ENCODE results near the gene ATP5MC3.

ATP5MC3 gene

DNA sequence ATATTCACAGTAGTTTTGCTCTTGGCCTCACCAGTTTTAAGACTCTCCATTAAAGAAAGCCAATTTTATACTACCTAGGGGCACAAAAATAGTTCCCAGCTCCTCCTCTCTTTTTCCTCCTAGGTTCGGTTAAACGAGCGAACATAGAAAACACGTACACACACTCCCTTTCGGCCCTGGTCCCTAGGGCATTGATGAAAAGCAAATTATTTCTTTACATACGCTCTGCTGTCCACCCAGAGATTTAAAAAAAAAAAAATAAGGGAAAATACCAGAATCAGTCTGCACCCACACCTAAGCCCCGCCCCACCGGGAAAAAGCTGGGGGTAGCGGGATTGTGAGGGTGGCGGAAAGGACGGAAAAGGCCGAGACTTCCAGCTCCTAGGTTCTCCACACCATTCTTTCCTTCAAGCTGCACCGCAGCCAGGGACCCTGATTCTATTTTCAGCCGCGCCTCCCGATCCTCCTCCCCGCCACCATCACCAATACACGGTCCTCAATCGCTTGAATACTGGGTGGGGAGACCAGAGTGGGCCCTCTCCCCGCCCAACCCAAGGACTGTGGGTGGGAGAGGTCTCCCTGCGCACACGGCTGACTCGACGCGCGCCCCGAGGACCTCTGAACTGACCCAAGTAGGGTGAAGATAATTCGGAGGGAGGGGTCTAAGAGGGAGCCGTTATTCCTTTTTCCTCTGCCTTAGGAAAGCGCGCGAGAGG, 14.3 kb downstream of the ATP5MC3 start:
- peak overlapping the region; percentile 100 for H3K4me3 ChIP-seq (ENCODE audit: low read length)
- H3K36me3 ChIP-seq (ENCODE audit: control insufficient read depth, low read length), result peaks cover 22% of the 10 kb centered on the region
- H3F3A ChIP-seq (ENCODE audit: control insufficient read depth, insufficient read depth), result peaks cover 20% of the 10 kb centered on the region
- H3K9me3 ChIP-seq (ENCODE audit: control insufficient read depth, insufficient read depth, low read length), result no peaks in the 10 kb centered on the region
- peak overlapping the region; percentile 72 for H3K27ac ChIP-seq (ENCODE audit: low read depth, low read length)
- H3K27me3 ChIP-seq (ENCODE audit: control insufficient read depth, low read length), result no peaks in the 10 kb centered on the region
- no peak for TF ChIP-seq EZH2phosphoT487 (IDR thresholded peaks at IDR 0.05; ENCODE audit: borderline replicate concordance, low read length)
- TF ChIP-seq, protein P1, sequence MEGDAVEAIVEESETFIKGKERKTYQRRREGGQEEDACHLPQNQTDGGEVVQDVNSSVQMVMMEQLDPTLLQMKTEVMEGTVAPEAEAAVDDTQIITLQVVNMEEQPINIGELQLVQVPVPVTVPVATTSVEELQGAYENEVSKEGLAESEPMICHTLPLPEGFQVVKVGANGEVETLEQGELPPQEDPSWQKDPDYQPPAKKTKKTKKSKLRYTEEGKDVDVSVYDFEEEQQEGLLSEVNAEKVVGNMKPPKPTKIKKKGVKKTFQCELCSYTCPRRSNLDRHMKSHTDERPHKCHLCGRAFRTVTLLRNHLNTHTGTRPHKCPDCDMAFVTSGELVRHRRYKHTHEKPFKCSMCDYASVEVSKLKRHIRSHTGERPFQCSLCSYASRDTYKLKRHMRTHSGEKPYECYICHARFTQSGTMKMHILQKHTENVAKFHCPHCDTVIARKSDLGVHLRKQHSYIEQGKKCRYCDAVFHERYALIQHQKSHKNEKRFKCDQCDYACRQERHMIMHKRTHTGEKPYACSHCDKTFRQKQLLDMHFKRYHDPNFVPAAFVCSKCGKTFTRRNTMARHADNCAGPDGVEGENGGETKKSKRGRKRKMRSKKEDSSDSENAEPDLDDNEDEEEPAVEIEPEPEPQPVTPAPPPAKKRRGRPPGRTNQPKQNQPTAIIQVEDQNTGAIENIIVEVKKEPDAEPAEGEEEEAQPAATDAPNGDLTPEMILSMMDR (IDR thresholded peaks at IDR 0.05; ENCODE audit: low read depth, low read length, poor library complexity, severe bottlenecking), result no peak
- H3K79me2 ChIP-seq (ENCODE audit: control insufficient read depth, low read length), result peaks cover 64% of the 10 kb centered on the region
- peak overlapping the region; percentile 63 for H3K4me2 ChIP-seq (ENCODE audit: low read length)
- H3K4me1 ChIP-seq (ENCODE audit: control insufficient read depth, low read length), result peaks cover 27% of the 10 kb centered on the region
- H4K20me1 ChIP-seq (ENCODE audit: control insufficient read depth, insufficient read depth, low read depth, low read length), result peaks cover 14% of the 10 kb centered on the region
- no peaks in the 10 kb centered on the region for H3K9me2 ChIP-seq (replicated peaks; ENCODE audit: control insufficient read depth, low read length)

GRCh38 chr2:175166216-175166824, 15.2 kb downstream of the ATP5MC3 start:
- Histone ChIP-seq H3K27ac (ENCODE audit: low read depth, low read length) (no peak overlapping the region), H3K9me2 (replicated peaks; ENCODE audit: control insufficient read depth, low read length) (no peaks in the 10 kb centered on the region), H3K4me2 (ENCODE audit: low read length) (peak overlapping the region; percentile 63), H3K36me3 (ENCODE audit: control insufficient read depth, low read length) (peaks cover 27% of the 10 kb centered on the region), H3K27me3 (ENCODE audit: control insufficient read depth, low read length) (no peaks in the 10 kb centered on the region), H3K79me2 (ENCODE audit: control insufficient read depth, low read length) (peaks cover 73% of the 10 kb centered on the region), H3K9me3 (ENCODE audit: control insufficient read depth, insufficient read depth, low read length) (no peaks in the 10 kb centered on the region), H3F3A (ENCODE audit: control insufficient read depth, insufficient read depth) (peaks cover 16% of the 10 kb centered on the region), H3K4me3 (ENCODE audit: low read length) (peak overlapping the region; percentile 100), H4K20me1 (ENCODE audit: control insufficient read depth, insufficient read depth, low read depth, low read length) (peaks cover 23% of the 10 kb centered on the region), H3K4me1 (ENCODE audit: control insufficient read depth, low read length) (peaks cover 27% of the 10 kb centered on the region)
- TF ChIP-seq, protein P1 (IDR thresholded peaks at IDR 0.05; ENCODE audit: low read depth, low read length, poor library complexity, severe bottlenecking), result no peak
- no peak for TF ChIP-seq EZH2phosphoT487 (IDR thresholded peaks at IDR 0.05; ENCODE audit: borderline replicate concordance, low read length)

DNA sequence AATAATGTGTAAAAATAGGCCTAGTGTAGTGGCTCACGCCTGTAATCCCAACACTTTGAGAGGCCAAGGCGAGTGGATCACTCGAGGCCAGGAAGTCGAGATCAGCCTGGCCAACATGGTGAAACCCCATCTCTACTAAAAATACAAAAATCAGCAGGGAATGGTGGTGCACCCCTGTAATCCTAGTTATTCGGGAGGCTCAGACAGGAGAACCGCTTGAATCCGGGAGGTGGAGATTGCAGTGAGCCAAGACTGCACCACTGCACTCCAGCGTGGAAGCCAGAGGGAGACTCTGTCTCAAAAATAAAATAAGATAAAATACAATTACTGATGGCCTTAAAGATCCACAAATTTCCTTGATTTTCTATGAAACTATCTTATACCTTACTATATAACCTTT, 17.3 kb downstream of the ATP5MC3 start:
- Histone ChIP-seq H3K9me2 (replicated peaks; ENCODE audit: control insufficient read depth, low read length) (no peaks in the 10 kb centered on the region), H3K4me1 (ENCODE audit: control insufficient read depth, low read length) (peaks cover 15% of the 10 kb centered on the region), H3K4me3 (ENCODE audit: low read length) (no peak overlapping the region), H3K27me3 (ENCODE audit: control insufficient read depth, low read length) (no peaks in the 10 kb centered on the region), H3K36me3 (ENCODE audit: control insufficient read depth, low read length) (peaks cover 31% of the 10 kb centered on the region), H3K4me2 (ENCODE audit: low read length) (no peak overlapping the region), H4K20me1 (ENCODE audit: control insufficient read depth, insufficient read depth, low read depth, low read length) (peaks cover 32% of the 10 kb centered on the region), H3K79me2 (ENCODE audit: control insufficient read depth, low read length) (peaks cover 93% of the 10 kb centered on the region), H3K27ac (ENCODE audit: low read depth, low read length) (no peak overlapping the region), H3K9me3 (ENCODE audit: control insufficient read depth, insufficient read depth, low read length) (no peaks in the 10 kb centered on the region), H3F3A (ENCODE audit: control insufficient read depth, insufficient read depth) (peaks cover 4% of the 10 kb centered on the region)
- TF ChIP-seq, protein P1 (IDR thresholded peaks at IDR 0.05; ENCODE audit: low read depth, low read length, poor library complexity, severe bottlenecking), result no peak
- TF ChIP-seq EZH2phosphoT487 (IDR thresholded peaks at IDR 0.05; ENCODE audit: borderline replicate concordance, low read length), result no peak

Data from DOHH2 (cell line).